ENCODE measurements around the gene HSPA12B. TPM values are rescaled to one million over a fixed set of nuclear protein-coding genes. Genes with fewer than 3 reads are reported as not detected.

Gene HSPA12B
- total and polyA plus RNA-seq, 9 of the 15 experiments (the other 6 are each of a cell fraction or from before 2014, with no cell fraction given): 0.03 to 0.07 TPM; not detected in 7

DNA sequence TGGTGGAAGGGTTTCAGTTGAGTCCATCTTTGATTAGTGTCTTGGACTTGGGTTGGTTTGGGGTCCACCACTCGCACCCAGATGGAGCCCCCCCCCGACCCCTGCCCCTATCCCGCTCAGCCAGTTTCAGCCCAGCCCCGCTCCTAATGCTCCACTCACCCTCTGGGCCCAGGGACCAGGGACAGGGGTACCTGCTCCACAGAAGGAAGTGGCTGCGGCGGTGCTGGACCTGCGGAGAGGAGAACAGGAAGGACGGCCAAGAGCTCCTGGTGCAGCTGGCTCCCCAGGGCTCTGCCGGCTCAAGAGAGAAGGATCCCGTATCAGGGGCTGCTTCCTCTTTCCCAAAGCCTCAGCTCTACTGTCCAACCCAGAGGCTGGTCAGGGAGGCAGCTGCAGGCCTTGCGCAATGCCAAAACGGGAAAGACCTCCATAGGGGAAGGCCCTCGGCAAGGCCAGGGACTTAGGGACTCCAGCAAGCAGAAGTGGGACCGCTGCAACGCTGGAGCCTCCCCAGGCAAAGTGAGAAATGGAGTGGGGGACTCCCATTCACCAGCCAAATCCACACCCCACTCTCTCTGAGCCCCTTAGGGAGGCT is 20.1 kb upstream of the HSPA12B start, which contains the start of gene SIGLEC1:
TSS of gene SIGLEC1 (minus strand) at position 322 of the 595 bp plus-strand sequence. CDS start 5,472 bp downstream, outside the sequence.
- Histone ChIP-seq H3K79me2 (ENCODE audit: control insufficient read depth, insufficient read depth, low read length) (no peaks in the 10 kb centered on the region), H3K9me3 (replicated peaks; ENCODE audit: control insufficient read depth, insufficient read depth, low read depth, low read length) (no peaks in the 10 kb centered on the region), H2AFZ (ENCODE audit: low read depth, low read length) (no peak within 1 kb of the TSS), H3K4me3 (no peak within 1 kb of the TSS), H3K36me3 (ENCODE audit: control insufficient read depth, insufficient read depth, low read length) (no peaks in the 10 kb centered on the region), H3K4me1 (replicated peaks in 1 of 2; ENCODE audit: control insufficient read depth in 2 of 2, insufficient read depth in 2 of 2, low read length in 2 of 2) (peaks cover 0 to 13% of the 10 kb centered on the region in 2 experiments; a peak in 3 of 5 replicates), H3K9ac (ENCODE audit: insufficient read depth in 1 of 2, low read depth in 2 of 2, low read length in 2 of 2) (no peak within 1 kb of the TSS), H3K4me2 (ENCODE audit: insufficient read depth, low read length) (no peak within 1 kb of the TSS), H3K27ac (ENCODE audit: extremely low read depth, low read depth, low read length) (no peak within 1 kb of the TSS), H4K20me1 (replicated peaks; ENCODE audit: control insufficient read depth, insufficient read depth, low read length) (no peaks in the 10 kb centered on the region), H3K27me3 (ENCODE audit: control insufficient read depth in 2 of 2, insufficient read depth in 2 of 2, low read length in 2 of 2) (no peaks in the 10 kb centered on the region), H3K9me1 (ENCODE audit: control insufficient read depth, insufficient read depth, low read length) (no peaks in the 10 kb centered on the region)
- CTCF ChIA-PET (ENCODE audit: low intra/inter-chr PET ratio): no interaction called here
- in situ Hi-C loops (cut with MboI) (loop anchor here (5.0 kb wide), 1 partner anchor 150 kb away; no protein-coding TSS in a partner anchor), intact Hi-C loops (cut with micrococcal nuclease) (no loop called here)
- BruUV-seq (replicated peaks): no TSS peak
- ATAC-seq (no peak), DNase-seq (ENCODE audit: extremely low read depth in 1 of 4, low spot score in 3 of 4) (no peak), FAIRE-seq (no peak)
- peak; percentile 79 for TF ChIP-seq CEBPB (tag; IDR thresholded peaks at IDR 0.05)
- no peak for TF ChIP-seq ZNF239 (CRISPR knock-in tag; IDR thresholded peaks at IDR 0.05)
- TF ChIP-seq CEBPG (CRISPR knock-in tag; IDR thresholded peaks at IDR 0.05): peak; percentile 76
- TF ChIP-seq CEBPG (tag; conservative IDR thresholded peaks at IDR 0.05 in 1 of 2, IDR thresholded peaks at IDR 0.05 in 1 of 2): peak in 1 of 2 experiments; percentile 47; a peak in 2 of 4 replicates
- POLR2A ChIA-PET: interaction anchor here (0.6 to 0.7 kb wide), 4 partner anchors 10 to 617 kb away, joined by 3 to 4 read pairs (median 3); no protein-coding TSS in a partner anchor
- 32% methylated on average over 8 of the region's 15 CpGs for WGBS (ENCODE audit: insufficient coverage, low coverage, missing lambda C conversion rate)

GRCh38 chr20:3714092-3714491 is 18.4 kb upstream of the HSPA12B start:
- Histone ChIP-seq H4K20me1 (replicated peaks; ENCODE audit: control insufficient read depth, insufficient read depth, low read length) (no peaks in the 10 kb centered on the region), H3K9me1 (ENCODE audit: control insufficient read depth, insufficient read depth, low read length) (no peaks in the 10 kb centered on the region), H3K4me1 (replicated peaks in 1 of 2; ENCODE audit: control insufficient read depth in 2 of 2, insufficient read depth in 2 of 2, low read length in 2 of 2) (peaks cover 0 to 13% of the 10 kb centered on the region in 2 experiments; a peak in 3 of 5 replicates), H3K4me2 (ENCODE audit: insufficient read depth, low read length) (no peak overlapping the region), H3K4me3 (no peak overlapping the region), H2AFZ (ENCODE audit: low read depth, low read length) (no peak overlapping the region), H3K27me3 (ENCODE audit: control insufficient read depth in 2 of 2, insufficient read depth in 2 of 2, low read length in 2 of 2) (no peaks in the 10 kb centered on the region), H3K79me2 (ENCODE audit: control insufficient read depth, insufficient read depth, low read length) (no peaks in the 10 kb centered on the region), H3K9me3 (replicated peaks; ENCODE audit: control insufficient read depth, insufficient read depth, low read depth, low read length) (no peaks in the 10 kb centered on the region), H3K9ac (ENCODE audit: insufficient read depth in 1 of 2, low read depth in 2 of 2, low read length in 2 of 2) (no peak overlapping the region), H3K27ac (ENCODE audit: extremely low read depth, low read depth, low read length) (no peak overlapping the region), H3K36me3 (ENCODE audit: control insufficient read depth, insufficient read depth, low read length) (no peaks in the 10 kb centered on the region)
- DNase-seq (ENCODE audit: extremely low read depth in 1 of 4, low spot score in 3 of 4): no peak
- 32% methylated on average over 3 of the region's 4 CpGs for WGBS (ENCODE audit: insufficient coverage, low coverage, missing lambda C conversion rate)
- in situ Hi-C loops (cut with MboI): loop anchor here (5.0 kb wide), 1 partner anchor 152 kb away; no protein-coding TSS in a partner anchor
- intact Hi-C loops (cut with micrococcal nuclease): no loop called here
- ChIA-PET CTCF (ENCODE audit: low intra/inter-chr PET ratio) (no interaction called here), POLR2A (no interaction called here)
- ATAC-seq: no peak
- TF ChIP-seq, protein P1, sequence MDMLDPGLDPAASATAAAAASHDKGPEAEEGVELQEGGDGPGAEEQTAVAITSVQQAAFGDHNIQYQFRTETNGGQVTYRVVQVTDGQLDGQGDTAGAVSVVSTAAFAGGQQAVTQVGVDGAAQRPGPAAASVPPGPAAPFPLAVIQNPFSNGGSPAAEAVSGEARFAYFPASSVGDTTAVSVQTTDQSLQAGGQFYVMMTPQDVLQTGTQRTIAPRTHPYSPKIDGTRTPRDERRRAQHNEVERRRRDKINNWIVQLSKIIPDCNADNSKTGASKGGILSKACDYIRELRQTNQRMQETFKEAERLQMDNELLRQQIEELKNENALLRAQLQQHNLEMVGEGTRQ (CRISPR knock-in tag; IDR thresholded peaks at IDR 0.05): 0 out of 2 replicates have a peak, but pooled peaks have one; percentile 1
- TF ChIP-seq HSF4 (CRISPR knock-in tag; IDR thresholded peaks at IDR 0.05; ENCODE audit: borderline replicate concordance): no peak
- peak; percentile 63; the same call in 1 of the 2 replicates for TF ChIP-seq SPI1 (IDR thresholded peaks at IDR 0.05; ENCODE audit: borderline replicate concordance, low read depth, low read length)
- no TSS peak for BruUV-seq (replicated peaks)
- no peak for FAIRE-seq

Measured in K562 (cell line).